ENCODE measurements around the gene DIS3L2. TPM values are rescaled to one million over a fixed set of nuclear protein-coding genes. Genes with fewer than 3 reads are reported as not detected.

Gene DIS3L2
- total and polyA plus RNA-seq, 8 donors, result 13.0 to 24.0 (median 16.8) TPM

- TF ChIP-seq CTCF (IDR thresholded peaks at IDR 0.05), result no peak
- H3K36me3 ChIP-seq, result no peaks in the 10 kb centered on the region
- FAIRE-seq, result no peak
- no peaks in the 10 kb centered on the region for H3K9me3 ChIP-seq
- H3K27me3 ChIP-seq, result no peaks in the 10 kb centered on the region
- no peak for ATAC-seq
- intact Hi-C loops (cut with DNase I), result no loop called here
- H3K4me1 ChIP-seq, result no peaks in the 10 kb centered on the region
- no peak overlapping the region for H3K27ac ChIP-seq
- no peak overlapping the region for H3K4me3 ChIP-seq
- no peak for DNase-seq
Observed at GRCh38 chr2:232058931-232059330, 97.4 kb downstream of the DIS3L2 start.

GRCh38 chr2:232061265-232061664 lies 99.8 kb downstream of the DIS3L2 start:
- FAIRE-seq, result no peak
- no peaks in the 10 kb centered on the region for H3K27me3 ChIP-seq
- DNase-seq, result no peak
- WGBS, 2 donors, result 94 to 95% methylated on average over 4 of the region's 4 CpGs
- no peak for TF ChIP-seq CTCF (IDR thresholded peaks at IDR 0.05)
- ATAC-seq, result no peak
- intact Hi-C loops (cut with DNase I), result no loop called here
- H3K27ac ChIP-seq, result no peak overlapping the region
- H3K9me3 ChIP-seq, result no peaks in the 10 kb centered on the region
- H3K36me3 ChIP-seq, result no peaks in the 10 kb centered on the region
- H3K4me3 ChIP-seq, result no peak overlapping the region
- H3K4me1 ChIP-seq, result no peaks in the 10 kb centered on the region

GRCh38 chr2:232073026-232073425 lies 111.5 kb downstream of the DIS3L2 start:
- Histone ChIP-seq H3K27ac (no peak overlapping the region), H3K4me1 (peaks cover 0 to 7% (median 4%) of the 10 kb centered on the region in 3 donors), H3K27me3 (no peaks in the 10 kb centered on the region), H3K9me3 (no peaks in the 10 kb centered on the region), H3K36me3 (no peaks in the 10 kb centered on the region), H3K4me3 (no peak overlapping the region)
- TF ChIP-seq CTCF (IDR thresholded peaks at IDR 0.05), result no peak
- ATAC-seq (no peak), FAIRE-seq (no peak), DNase-seq (no peak)
- WGBS, 2 donors, result 56 to 62% methylated on average over 4 of the region's 4 CpGs
- intact Hi-C loops (cut with DNase I), result no loop called here

- FAIRE-seq (no peak), ATAC-seq (no peak), DNase-seq (no peak)
- TF ChIP-seq CTCF (IDR thresholded peaks at IDR 0.05), result no peak
- Histone ChIP-seq H3K4me1 (peaks cover 0 to 7% (median 4%) of the 10 kb centered on the region in 3 donors), H3K27ac (no peak overlapping the region), H3K36me3 (no peaks in the 10 kb centered on the region), H3K27me3 (no peaks in the 10 kb centered on the region), H3K4me3 (no peak overlapping the region), H3K9me3 (no peaks in the 10 kb centered on the region)
- intact Hi-C loops (cut with DNase I), result no loop called here
- 50 to 53% methylated on average over 3 of the region's 3 CpGs for WGBS, 2 donors
Observed at GRCh38 chr2:232073699-232074098, 112.2 kb downstream of the DIS3L2 start.

GRCh38 chr2:232075080-232075479 lies 113.6 kb downstream of the DIS3L2 start:
- Histone ChIP-seq H3K9me3 (no peaks in the 10 kb centered on the region), H3K4me3 (no peak overlapping the region), H3K4me1 (peaks cover 0 to 7% (median 4%) of the 10 kb centered on the region in 3 donors), H3K27me3 (no peaks in the 10 kb centered on the region), H3K27ac (no peak overlapping the region), H3K36me3 (no peaks in the 10 kb centered on the region)
- intact Hi-C loops (cut with DNase I), result no loop called here
- FAIRE-seq (no peak), DNase-seq (no peak), ATAC-seq (no peak)
- TF ChIP-seq CTCF (IDR thresholded peaks at IDR 0.05), result no peak
- 63 to 65% methylated on average over 1 of the region's 1 CpG for WGBS, 2 donors

Data from pancreas (tissue), 10 donors.